ENCODE results near the gene PRDX4. TPM values are rescaled to one million over a fixed set of nuclear protein-coding genes. Genes with fewer than 3 reads are reported as not detected.

Gene PRDX4
- total RNA-seq, 1 donor from 2014 or later = 34.7 TPM

- Histone ChIP-seq H3K9me3 (replicated peaks) (no peaks in the 10 kb centered on the region), H3K27ac (replicated peaks) (no peak overlapping the region), H3K36me3 (peaks cover 33% of the 10 kb centered on the region), H3K4me1 (no peaks in the 10 kb centered on the region), H3K4me3 (no peak overlapping the region), H3K27me3 (ENCODE audit: low read depth) (no peaks in the 10 kb centered on the region)
- no peak for DNase-seq
- TF ChIP-seq CTCF (IDR thresholded peaks at IDR 0.05; ENCODE audit: borderline replicate concordance) = no peak
- intact Hi-C loops (cut with micrococcal nuclease) = no loop called here
Observed at GRCh38 chrX:23731951-23732350, 64.7 kb downstream of the PRDX4 start.

- no peak overlapping the region for H3K27ac ChIP-seq (replicated peaks)
- intact Hi-C loops (cut with micrococcal nuclease) = no loop called here
- no peak for TF ChIP-seq CTCF (IDR thresholded peaks at IDR 0.05; ENCODE audit: borderline replicate concordance)
- H3K27me3 ChIP-seq (ENCODE audit: low read depth) = no peaks in the 10 kb centered on the region
- peaks cover 33% of the 10 kb centered on the region for H3K36me3 ChIP-seq
- no peaks in the 10 kb centered on the region for H3K9me3 ChIP-seq (replicated peaks)
- no peaks in the 10 kb centered on the region for H3K4me1 ChIP-seq
- DNase-seq = no peak
- no peak overlapping the region for H3K4me3 ChIP-seq
Observed at GRCh38 chrX:23732704-23733103, 65.4 kb downstream of the PRDX4 start.

Other genes with a start within 250 kb of the PRDX4 start
- gene ACOT9, start 75.8 kb downstream of the PRDX4 start, total RNA-seq = 49.1 TPM
- gene SAT1, start 115.7 kb downstream of the PRDX4 start, total RNA-seq = 99.7 TPM
- 102 TPM for gene APOO, start 240.4 kb downstream of the PRDX4 start, total RNA-seq
- gene CXorf58, start 240.5 kb downstream of the PRDX4 start, total RNA-seq = 0.49 TPM

Data from left ventricle myocardium inferior (tissue), 1 donor.